Mucosa of stomach (tissue), 1 donor: Measurements from ENCODE around the gene LDHB.
"Not testable (repeated sequence)": the region's sequence is repeated elsewhere in the genome, so short reads cannot be mapped to it uniquely, and the experiment has no call there.

Experiments used
- H3K27me3 ChIP-seq: one replicate; pipeline ENCODE4 v1.7.0; 2013; ENCODE audit warnings: mild to moderate bottlenecking, low read length; ENCODE audit not compliant: control insufficient read depth, insufficient read depth
- H3K36me3 ChIP-seq: one replicate; pipeline ENCODE4 v1.7.0; 2013; ENCODE audit warnings: low read length; ENCODE audit not compliant: control insufficient read depth, insufficient read depth
- H3K4me1 ChIP-seq: one replicate; pipeline ENCODE4 v1.7.0; 2013; ENCODE audit warnings: mild to moderate bottlenecking, low read length; ENCODE audit not compliant: control insufficient read depth, insufficient read depth
- H3K4me3 ChIP-seq: one replicate; pipeline ENCODE4 v1.7.0; 2013; ENCODE audit warnings: low read length
- H3K9ac ChIP-seq: one replicate; pipeline ENCODE4 v1.7.0; 2013; ENCODE audit warnings: mild to moderate bottlenecking, low read length, moderate library complexity
- H3K9me3 ChIP-seq: one replicate; pipeline ENCODE4 v1.7.0; 2013; ENCODE audit warnings: mild to moderate bottlenecking, low read length, moderate library complexity; ENCODE audit not compliant: control insufficient read depth
- donor health status: Pancreatic carcinoma.

The LDHB gene

DNA sequence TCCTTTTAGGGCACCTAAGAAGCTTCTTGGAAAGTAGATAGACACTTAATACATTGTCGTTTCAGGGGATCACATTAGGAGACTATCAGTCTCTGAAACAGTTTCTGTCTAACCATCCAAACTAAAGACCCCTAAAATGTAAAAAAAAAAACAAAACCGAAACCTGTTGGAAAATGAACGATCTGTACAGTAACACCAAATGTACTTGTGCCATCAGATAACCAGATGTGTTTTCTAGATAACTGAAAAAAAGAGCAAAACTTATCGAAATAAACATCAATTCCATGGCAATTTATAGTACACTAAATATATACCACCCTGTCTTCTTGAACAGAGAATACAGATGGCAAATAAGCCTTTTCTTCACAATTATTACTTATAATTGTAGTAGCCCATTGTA lies 2.1 kb downstream of the LDHB start:
- no peaks in the 10 kb centered on the region for H3K9me3 ChIP-seq
- H3K9ac ChIP-seq = no peak overlapping the region
- no peaks in the 10 kb centered on the region for H3K4me1 ChIP-seq
- H3K36me3 ChIP-seq = no peaks in the 10 kb centered on the region
- no peaks in the 10 kb centered on the region for H3K27me3 ChIP-seq
- H3K4me3 ChIP-seq = no peak overlapping the region

DNA sequence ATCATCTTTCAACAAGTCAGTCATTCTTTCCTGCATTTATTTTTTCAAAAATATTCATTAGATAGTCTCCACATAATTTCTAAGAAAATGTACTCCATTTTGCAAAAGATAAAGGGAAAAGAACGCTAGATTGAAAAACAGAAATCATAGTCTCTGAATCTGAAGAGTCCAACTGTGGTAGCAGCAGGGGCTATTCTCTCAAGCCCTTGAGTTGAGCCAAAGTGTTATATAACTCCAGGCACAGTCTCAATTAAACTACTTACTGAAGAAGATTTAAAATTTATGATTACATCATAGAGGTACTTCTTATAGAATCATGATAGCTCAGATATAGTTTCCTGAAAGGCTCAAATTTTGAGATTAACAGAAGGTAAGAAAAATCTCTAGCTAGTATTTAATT lies 5.8 kb downstream of the LDHB start:
- no peaks in the 10 kb centered on the region for H3K4me1 ChIP-seq
- H3K27me3 ChIP-seq = no peaks in the 10 kb centered on the region
- no peaks in the 10 kb centered on the region for H3K9me3 ChIP-seq
- no peak overlapping the region for H3K4me3 ChIP-seq
- no peaks in the 10 kb centered on the region for H3K36me3 ChIP-seq
- H3K9ac ChIP-seq = no peak overlapping the region

DNA sequence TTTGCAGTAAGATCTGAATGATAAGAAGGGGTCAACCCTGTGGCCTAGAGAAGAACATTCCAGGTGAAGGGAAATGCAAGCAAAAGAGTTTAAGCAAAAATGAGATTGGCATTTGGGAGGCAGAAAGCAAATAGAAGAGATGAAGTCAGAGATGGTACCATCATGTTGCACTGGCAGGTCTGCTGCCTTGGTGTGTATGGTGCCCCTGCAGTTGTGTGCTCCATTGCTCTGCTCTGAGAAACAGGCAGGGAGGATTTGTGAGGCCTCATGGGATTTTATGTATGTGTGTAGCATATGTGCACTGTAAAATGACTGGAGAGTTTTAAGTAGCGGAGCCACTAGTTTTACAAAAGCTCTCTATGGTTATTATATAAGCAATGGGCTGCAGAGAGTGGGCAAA lies 6.6 kb downstream of the LDHB start:
- Histone ChIP-seq H3K27me3 (no peaks in the 10 kb centered on the region), H3K4me1 (no peaks in the 10 kb centered on the region), H3K4me3 (no peak overlapping the region), H3K9me3 (no peaks in the 10 kb centered on the region), H3K9ac (no peak overlapping the region), H3K36me3 (no peaks in the 10 kb centered on the region)

DNA sequence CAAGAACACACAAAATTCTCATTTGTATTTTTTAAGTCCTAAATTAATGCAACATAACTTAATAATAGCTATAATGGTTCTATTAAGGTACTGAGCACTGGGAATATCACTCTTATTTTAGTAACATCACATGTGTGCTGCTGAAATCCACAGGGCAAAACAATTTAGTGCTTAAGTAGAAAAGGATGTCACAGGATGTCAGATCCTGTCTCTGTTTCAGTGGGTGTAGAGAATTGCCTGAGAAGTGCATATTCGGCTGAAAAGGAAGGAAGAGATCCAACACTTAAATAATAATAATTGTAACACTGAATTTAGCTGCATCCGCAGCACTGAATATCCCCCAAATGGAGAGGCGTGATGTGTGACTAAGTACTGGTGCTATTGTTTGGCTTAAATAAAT lies 8.6 kb downstream of the LDHB start:
- H3K9me3 ChIP-seq = no peaks in the 10 kb centered on the region
- H3K27me3 ChIP-seq = no peaks in the 10 kb centered on the region
- H3K9ac ChIP-seq = no peak overlapping the region
- H3K4me3 ChIP-seq = no peak overlapping the region
- no peaks in the 10 kb centered on the region for H3K4me1 ChIP-seq
- H3K36me3 ChIP-seq = no peaks in the 10 kb centered on the region

DNA sequence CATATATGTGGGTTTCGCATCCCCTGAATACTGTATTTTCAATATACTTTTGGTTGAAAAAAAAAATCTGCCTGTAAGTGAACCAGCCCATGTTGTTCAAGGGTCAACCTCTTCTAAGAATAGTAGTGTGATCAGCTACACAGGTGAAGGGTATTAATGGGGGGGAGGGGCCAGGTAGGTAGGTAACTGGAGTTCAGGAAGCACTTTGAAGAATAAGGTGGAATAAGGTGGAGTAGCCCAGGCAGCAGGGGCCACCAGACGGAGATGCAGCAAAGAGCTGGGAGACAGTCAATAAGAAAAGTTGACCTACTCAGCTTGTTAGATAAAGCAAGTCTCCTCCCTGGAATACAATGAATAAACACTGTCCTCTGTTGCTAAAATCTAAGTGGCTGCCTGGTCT lies 9.3 kb downstream of the LDHB start:
- Histone ChIP-seq H3K9ac (no peak overlapping the region), H3K27me3 (no peaks in the 10 kb centered on the region), H3K9me3 (no peaks in the 10 kb centered on the region), H3K36me3 (no peaks in the 10 kb centered on the region), H3K4me1 (no peaks in the 10 kb centered on the region), H3K4me3 (no peak overlapping the region)

DNA sequence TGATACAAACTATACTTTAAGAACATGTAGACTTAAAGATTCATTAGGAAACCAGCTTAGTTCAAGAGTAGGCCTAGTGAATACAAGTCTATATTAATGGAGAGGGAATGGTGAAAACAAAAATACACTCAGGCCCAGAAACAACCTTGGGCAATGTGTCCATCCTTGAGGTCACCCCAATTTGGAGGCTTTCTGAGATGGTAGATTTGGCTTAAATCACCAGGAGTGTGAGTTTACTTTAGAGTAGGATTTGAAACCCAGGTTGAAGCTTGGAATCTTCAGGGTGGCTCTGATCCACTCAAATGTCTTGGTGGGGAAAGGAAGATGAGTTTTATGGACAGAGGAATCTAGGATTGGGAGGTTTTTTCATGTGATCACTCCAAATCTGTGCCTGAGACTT lies 10.5 kb downstream of the LDHB start:
- Histone ChIP-seq H3K4me1 (no peaks in the 10 kb centered on the region), H3K9me3 (no peaks in the 10 kb centered on the region), H3K27me3 (no peaks in the 10 kb centered on the region), H3K4me3 (no peak overlapping the region), H3K9ac (no peak overlapping the region), H3K36me3 (no peaks in the 10 kb centered on the region)

DNA sequence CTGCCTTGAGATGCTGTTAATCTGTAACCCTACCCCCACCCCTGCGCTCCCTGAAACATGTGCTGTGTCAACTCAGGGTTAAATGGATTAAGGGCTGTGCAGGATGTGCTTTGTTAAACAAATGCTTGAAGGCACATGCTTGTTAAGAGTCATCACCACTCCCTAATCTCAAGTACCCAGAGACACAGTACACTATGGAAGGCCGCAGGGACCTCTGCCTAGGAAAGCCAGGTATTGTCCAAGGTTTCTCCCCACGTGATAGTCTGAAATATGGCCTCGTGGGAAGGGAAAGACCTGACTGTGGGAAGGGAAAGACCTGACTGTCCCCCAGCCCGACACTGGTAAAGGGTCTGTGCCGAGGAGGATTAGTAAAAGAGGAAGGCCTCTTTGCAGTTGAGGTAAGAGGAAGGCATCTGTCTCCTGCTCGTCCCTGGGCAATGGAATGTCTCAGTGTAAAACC lies 12.6 kb downstream of the LDHB start:
- H3K4me3 ChIP-seq, H3K4me1 ChIP-seq, H3K27me3 ChIP-seq, H3K36me3 ChIP-seq, H3K9me3 ChIP-seq, H3K9ac ChIP-seq: not testable (repeated sequence)

DNA sequence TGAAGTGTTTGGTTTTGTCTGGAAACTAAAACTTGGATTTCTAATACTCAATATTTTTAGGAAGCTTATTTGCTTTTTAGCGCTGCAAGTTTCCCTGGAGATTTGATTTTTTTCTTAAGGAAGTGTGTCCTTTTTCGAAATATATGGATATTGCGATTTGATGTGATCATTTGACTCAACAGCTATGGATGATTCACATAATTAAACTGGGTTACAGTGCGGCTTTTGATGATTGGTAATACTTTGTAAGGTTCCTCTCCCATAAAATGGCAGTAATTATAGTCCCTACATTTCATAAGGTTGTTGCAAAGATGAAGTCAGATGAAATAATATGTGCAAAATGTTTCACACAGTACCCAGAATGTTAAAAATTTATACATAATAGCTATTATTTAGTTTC lies 13.1 kb downstream of the LDHB start:
- Histone ChIP-seq H3K4me3 (no peak overlapping the region), H3K4me1 (no peaks in the 10 kb centered on the region), H3K9ac (no peak overlapping the region), H3K36me3 (no peaks in the 10 kb centered on the region), H3K9me3 (no peaks in the 10 kb centered on the region), H3K27me3 (no peaks in the 10 kb centered on the region)

DNA sequence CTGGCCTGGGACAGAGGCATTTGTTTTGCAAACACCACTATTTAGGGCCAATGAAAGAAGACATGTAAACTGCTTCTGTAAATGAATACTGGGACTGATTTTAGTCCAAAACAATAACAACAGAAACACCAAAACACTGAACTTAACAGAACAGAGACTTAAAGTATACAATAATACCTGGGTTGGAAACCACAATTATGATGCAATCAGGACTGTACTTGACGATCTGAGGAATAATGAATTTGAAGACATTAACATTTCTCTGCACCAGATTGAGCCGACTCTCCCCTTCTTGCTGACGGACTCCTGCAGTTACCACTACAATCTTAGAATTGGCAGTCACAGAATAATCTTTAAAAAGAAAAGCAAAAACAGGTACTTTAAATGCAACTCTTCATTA lies 13.9 kb downstream of the LDHB start:
- H3K4me1 ChIP-seq = no peaks in the 10 kb centered on the region
- H3K9ac ChIP-seq = no peak overlapping the region
- H3K36me3 ChIP-seq = no peaks in the 10 kb centered on the region
- no peaks in the 10 kb centered on the region for H3K27me3 ChIP-seq
- H3K4me3 ChIP-seq = no peak overlapping the region
- H3K9me3 ChIP-seq = no peaks in the 10 kb centered on the region

DNA sequence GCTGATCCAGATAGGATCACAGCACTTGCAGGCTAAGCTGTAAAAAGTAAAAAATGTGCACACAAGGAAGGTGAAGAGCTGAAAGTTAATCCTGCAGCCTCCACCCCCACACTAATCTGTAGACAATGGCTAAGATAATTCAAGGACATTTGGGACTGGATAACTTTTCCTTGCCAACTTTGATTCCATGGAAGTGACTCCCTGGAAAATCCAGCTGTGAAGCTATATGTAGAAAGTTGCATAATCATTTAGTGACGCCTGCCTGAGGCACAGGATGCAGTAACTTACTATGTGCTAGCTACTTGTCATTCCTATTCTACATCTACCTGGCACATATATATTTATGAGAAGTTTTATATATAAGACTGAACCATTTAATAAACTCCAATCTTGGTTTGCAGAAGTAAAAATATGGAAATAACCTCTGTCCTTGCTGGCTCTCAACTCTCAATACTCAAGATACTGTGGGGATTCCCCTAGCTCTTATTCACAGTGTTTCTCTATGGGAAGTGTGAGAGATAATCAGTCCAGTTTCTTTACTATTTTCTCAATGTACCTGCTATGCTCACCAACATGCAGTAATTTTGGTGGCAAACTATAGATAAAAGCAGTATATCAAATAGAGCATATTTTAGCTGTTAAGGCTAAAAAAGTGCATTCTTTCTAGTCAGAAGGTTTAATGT lies 14.8 kb downstream of the LDHB start:
- Histone ChIP-seq H3K9me3 (no peaks in the 10 kb centered on the region), H3K27me3 (no peaks in the 10 kb centered on the region), H3K4me3 (no peak overlapping the region), H3K4me1 (no peaks in the 10 kb centered on the region), H3K36me3 (no peaks in the 10 kb centered on the region), H3K9ac (no peak overlapping the region)

DNA sequence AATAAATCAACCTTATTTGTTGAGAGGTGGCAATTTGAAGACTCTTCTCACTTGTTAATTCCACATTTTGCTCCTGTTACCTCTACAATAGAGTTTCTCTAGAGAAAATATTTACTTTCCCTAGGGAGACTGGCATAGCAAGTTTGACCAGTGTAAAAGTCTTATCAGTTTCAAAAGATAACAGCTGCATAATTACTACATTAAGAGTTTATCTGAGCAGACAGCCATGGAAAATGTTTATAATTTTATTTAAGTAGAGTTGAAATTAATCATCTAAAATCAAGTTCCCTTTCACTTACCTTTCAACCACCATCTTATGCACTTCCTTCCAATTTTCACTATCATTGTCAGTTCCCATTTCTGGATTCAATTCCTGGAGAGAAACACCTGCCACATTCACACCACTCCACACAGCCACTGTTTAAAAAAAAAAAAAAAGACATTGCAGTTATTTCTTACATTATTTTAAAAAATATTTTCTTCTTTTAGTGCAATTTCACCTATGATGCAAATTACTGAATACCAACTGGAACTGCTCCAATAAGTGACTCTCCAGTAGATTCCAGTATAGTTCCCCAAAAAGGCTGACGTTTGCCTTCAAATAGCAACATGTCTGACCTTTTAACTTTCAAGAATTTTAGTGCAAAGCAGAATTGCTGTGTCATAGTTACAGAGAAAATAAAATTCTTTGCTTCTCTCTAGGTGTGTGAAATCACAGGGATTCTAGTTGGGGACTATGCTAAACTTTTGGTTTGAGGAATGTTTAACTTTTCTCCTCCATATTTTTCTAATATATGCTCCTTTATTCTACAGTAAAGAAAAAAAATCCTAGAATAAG lies 19.4 kb downstream of the LDHB start:
- no peaks in the 10 kb centered on the region for H3K4me1 ChIP-seq
- H3K27me3 ChIP-seq = no peaks in the 10 kb centered on the region
- H3K4me3 ChIP-seq = no peak overlapping the region
- no peaks in the 10 kb centered on the region for H3K36me3 ChIP-seq
- no peak overlapping the region for H3K9ac ChIP-seq
- no peaks in the 10 kb centered on the region for H3K9me3 ChIP-seq

DNA sequence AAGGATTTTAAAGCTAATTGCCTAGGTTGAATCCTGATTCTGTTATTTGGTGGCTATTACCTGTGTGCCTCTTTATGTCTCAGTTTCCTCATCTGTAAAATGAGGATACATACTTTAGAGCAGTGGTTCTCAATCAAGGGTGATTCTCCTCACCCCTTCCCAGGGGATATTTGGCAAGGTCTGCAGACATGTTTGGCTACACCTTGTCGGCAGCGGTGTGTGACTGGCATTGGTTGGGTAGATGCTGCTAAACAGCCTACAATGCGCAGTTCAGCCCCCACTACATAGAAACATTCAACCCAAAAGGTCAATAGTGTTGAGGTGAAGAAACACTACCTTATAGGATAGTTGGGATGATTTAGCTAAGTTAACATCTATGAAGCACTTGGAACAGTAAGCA lies 23.4 kb downstream of the LDHB start:
- Histone ChIP-seq H3K9me3 (no peaks in the 10 kb centered on the region), H3K36me3 (no peaks in the 10 kb centered on the region), H3K4me1 (no peaks in the 10 kb centered on the region), H3K9ac (no peak overlapping the region), H3K4me3 (no peak overlapping the region), H3K27me3 (no peaks in the 10 kb centered on the region)
